HepG2 (cell line): ENCODE data around the gene LEMD1. TPM values are rescaled to one million over a fixed set of nuclear protein-coding genes. Genes with fewer than 3 reads are reported as not detected.

ENCODE experiments used
- ATF2 ChIP-seq: sonication (generic); formaldehyde crosslinking; IDR thresholded peaks from 2 replicates; pipeline ENCODE4 v1.4.0; 2020; ENCODE audit warnings: missing genetic modification reagents
- ATF5 ChIP-seq: sonication (generic); formaldehyde crosslinking; IDR thresholded peaks from 2 replicates; pipeline ENCODE4 v1.4.0; 2020; ENCODE audit warnings: mild to moderate bottlenecking, low read depth, missing genetic modification reagents
- DNMT3B ChIP-seq: conservative IDR thresholded peaks from 2 replicates; pipeline ENCODE4 v1.6.1; 2016; ENCODE audit warnings: missing biosample characterization, control low read depth
- EED ChIP-seq: sonication (generic); formaldehyde crosslinking; IDR thresholded peaks from 2 replicates; pipeline ENCODE4 v1.5.0; 2020; ENCODE audit warnings: mild to moderate bottlenecking, missing genetic modification reagents
- ELF3 ChIP-seq: IDR thresholded peaks from 2 replicates; pipeline ENCODE4 v1.6.1; 2016; ENCODE audit warnings: missing genetic modification reagents, missing compliant biosample characterization
- FOSL2 ChIP-seq: sonication (generic); formaldehyde crosslinking; IDR thresholded peaks from 2 replicates; pipeline ENCODE4 v1.4.0; 2020; ENCODE audit warnings: missing genetic modification reagents
- FOXO1 ChIP-seq: sonication (generic); formaldehyde crosslinking; IDR thresholded peaks from 2 replicates; pipeline ENCODE4 v1.4.0; 2020; ENCODE audit warnings: missing genetic modification reagents
- KLF11 ChIP-seq: IDR thresholded peaks from 2 replicates; pipeline ENCODE4 v1.6.1; 2016; ENCODE audit warnings: missing compliant biosample characterization
- PAF1 ChIP-seq: IDR thresholded peaks from 2 replicates; pipeline ENCODE4 v1.6.1; 2016; ENCODE audit warnings: missing genetic modification reagents, missing compliant biosample characterization
- POLR2AphosphoS5 ChIP-seq: IDR thresholded peaks from 2 replicates; pipeline ENCODE4 v1.6.1; 2012; ENCODE audit warnings: low read depth, low read length
- RBFOX2 ChIP-seq: fragments of 200-400 bp; formaldehyde crosslinking; IDR thresholded peaks from 2 replicates; pipeline ENCODE4 v1.6.1; 2017; ENCODE audit warnings: low read depth, mild to moderate bottlenecking, low read length
- RBM22 ChIP-seq: fragments of 200-400 bp; formaldehyde crosslinking; optimal IDR thresholded peaks from 2 replicates; pipeline ENCODE3; 2017; ENCODE audit warnings: mild to moderate bottlenecking, low read length, moderate library complexity
- RORA ChIP-seq: sonication (generic); formaldehyde crosslinking; IDR thresholded peaks from 2 replicates; pipeline ENCODE4 v1.5.0; 2020; ENCODE audit warnings: mild to moderate bottlenecking, missing genetic modification reagents, moderate library complexity
- SAP130 ChIP-seq: IDR thresholded peaks from 2 replicates; pipeline ENCODE4 v1.6.1; 2016; ENCODE audit warnings: low read depth
- SMAD3 ChIP-seq: sonication (generic); formaldehyde crosslinking; IDR thresholded peaks from 2 replicates; pipeline ENCODE4 v1.4.0; 2020; ENCODE audit warnings: missing genetic modification reagents
- SP5 ChIP-seq: IDR thresholded peaks from 2 replicates; pipeline ENCODE4 v1.6.1; 2016; ENCODE audit warnings: low read depth, borderline replicate concordance
- SUZ12 ChIP-seq: fragments of 150-350 bp; IDR thresholded peaks from 2 replicates; pipeline ENCODE4 v1.6.1; 2014; ENCODE audit warnings: low read depth, low read length
- TBP ChIP-seq: sonication (generic); formaldehyde crosslinking; IDR thresholded peaks from 2 replicates; pipeline ENCODE4 v1.5.0; 2020; ENCODE audit warnings: missing genetic modification reagents
- TOE1 ChIP-seq: sonication (generic); formaldehyde crosslinking; IDR thresholded peaks from 2 replicates; pipeline ENCODE4 v1.4.0; 2020; ENCODE audit warnings: mild to moderate bottlenecking, missing genetic modification reagents
- ZBTB43 ChIP-seq: sonication (generic); formaldehyde crosslinking; conservative IDR thresholded peaks from 2 replicates; pipeline ENCODE4 v1.4.0; 2020; ENCODE audit warnings: missing genetic modification reagents
- ZFP62 ChIP-seq: sonication (generic); formaldehyde crosslinking; IDR thresholded peaks from 2 replicates; pipeline ENCODE4 v1.4.0; 2020; ENCODE audit warnings: missing genetic modification reagents
- ZFX ChIP-seq: sonication (generic); formaldehyde crosslinking; IDR thresholded peaks from 2 replicates; pipeline ENCODE4 v1.4.0; 2020; ENCODE audit warnings: mild to moderate bottlenecking, low read depth, missing genetic modification reagents, moderate library complexity
- ZNF574 ChIP-seq: sonication (generic); formaldehyde crosslinking; IDR thresholded peaks from 2 replicates; pipeline ENCODE4 v1.4.0; 2020; ENCODE audit warnings: missing genetic modification reagents
- ZNF816 ChIP-seq: sonication (generic); formaldehyde crosslinking; IDR thresholded peaks from 2 replicates; pipeline ENCODE4 v1.8.0; 2022; ENCODE audit warnings: missing genetic modification reagents, mild to moderate bottlenecking, borderline replicate concordance
- ZNF841 ChIP-seq: sonication (generic); formaldehyde crosslinking; IDR thresholded peaks from 2 replicates; pipeline ENCODE4 v1.8.1; 2023; ENCODE audit warnings: missing genetic modification reagents, borderline replicate concordance
- ZSCAN9 ChIP-seq: IDR thresholded peaks from 2 replicates; pipeline ENCODE4 v1.6.1; 2016; ENCODE audit warnings: borderline replicate concordance
- polyA plus RNA-seq, 8 experiments: library from polyadenylated mRNA; depleted of rRNA in 3 of 8; stranded (reverse) in 7 of 8; unstranded in 1 of 8; fragments of >200 nt; fragmentation: Illumina TruSeq in 4 of 8; extraction: Trizol in 4 of 8; gene quantifications; 2 replicates each; pipeline versions ENCODE4 v1.2.1 to v1.2.3, GENCODE V29; 2011 to 2016; ENCODE audit warnings: low read depth in 4 of 8, missing spikeins in 1 of 8, mixed read lengths in 1 of 8; ENCODE audit not compliant: insufficient read depth in 1 of 8
- total RNA-seq, 5 experiments: library from RNA; depleted of rRNA; stranded (reverse); fragments of >200 nt; fragmentation: Illumina TruSeq; extraction: Trizol; gene quantifications; 2 replicates each; pipeline ENCODE4 v1.2.3, GENCODE V29; 2016; ENCODE audit warnings: low read depth in 1 of 5

Gene LEMD1
- total and polyA plus RNA-seq, 2 of the 13 experiments (the other 11 are each of a cell fraction or from before 2014, with no cell fraction given), result 1.4 to 2.3 TPM

GRCh38 chr1:205440476-205441317 is 18.8 kb upstream of the LEMD1 start (continued):
- 0 out of 2 replicates have a peak, but pooled peaks have one; percentile 30 for TF ChIP-seq ZBTB43 (CRISPR knock-in tag)
- TF ChIP-seq PAF1, result no peak
- no peak for TF ChIP-seq ZFP62 (CRISPR knock-in tag)
- TF ChIP-seq TOE1 (CRISPR knock-in tag), result no peak
- TF ChIP-seq ZFX (CRISPR knock-in tag), result no peak
- no peak for TF ChIP-seq ATF5 (CRISPR knock-in tag)
- TF ChIP-seq RBFOX2, result peak; percentile 16; the same call in 1 of the 2 replicates
- TF ChIP-seq EED, result no peak
- no peak for TF ChIP-seq ZNF841
- TF ChIP-seq RORA (CRISPR knock-in tag), result no peak
- no peak for TF ChIP-seq SUZ12
- no peak for TF ChIP-seq ZSCAN9 (CRISPR knock-in tag)
- no peak for TF ChIP-seq ATF2
- no peak for TF ChIP-seq ZNF816
- no peak for TF ChIP-seq TBP (CRISPR knock-in tag)
- peak; percentile 18; the same call in 1 of the 2 replicates for TF ChIP-seq FOSL2 (CRISPR knock-in tag)
- no peak for TF ChIP-seq KLF11 (CRISPR knock-in tag)
- TF ChIP-seq ELF3 (CRISPR knock-in tag), result 0 out of 2 replicates have a peak, but pooled peaks have one; percentile 59
- no peak for TF ChIP-seq FOXO1
- peak; percentile 52; the same call in 1 of the 2 replicates for TF ChIP-seq SP5
- TF ChIP-seq RBM22, result peak; percentile 88
- TF ChIP-seq ZNF574 (CRISPR knock-in tag), result no peak
- TF ChIP-seq DNMT3B (CRISPR knock-in tag), result no peak
- no peak; the same call in 1 of the 2 replicates for TF ChIP-seq POLR2AphosphoS5
- TF ChIP-seq SMAD3 (CRISPR knock-in tag), result no peak
- peak; percentile 47 for TF ChIP-seq SAP130 (CRISPR knock-in tag)
